Measurements from ENCODE around the gene FARSB.

The FARSB gene

GRCh38 chr2:222670191-222671038, 14.5 kb upstream of the FARSB start:
- in situ Hi-C loops (cut with HindIII; ENCODE audit: low pct_ligation_motif_present, low pct_unique_long_range_greater_than_20kb, low sequenced_read_pairs), result no loop called here
- DNase-seq, result no peak

- no peak for DNase-seq
- in situ Hi-C loops (cut with HindIII; ENCODE audit: low pct_ligation_motif_present, low pct_unique_long_range_greater_than_20kb, low sequenced_read_pairs), result no loop called here
Observed at GRCh38 chr2:222669353-222669752, 13.5 kb upstream of the FARSB start.

GRCh38 chr2:222668494-222669154, 12.7 kb upstream of the FARSB start:
- in situ Hi-C loops (cut with HindIII; ENCODE audit: low pct_ligation_motif_present, low pct_unique_long_range_greater_than_20kb, low sequenced_read_pairs), result no loop called here
- no peak for DNase-seq

- in situ Hi-C loops (cut with HindIII; ENCODE audit: low pct_ligation_motif_present, low pct_unique_long_range_greater_than_20kb, low sequenced_read_pairs), result no loop called here
- no peak for DNase-seq
Observed at GRCh38 chr2:222663479-222663878, 7.6 kb upstream of the FARSB start.

- in situ Hi-C loops (cut with HindIII; ENCODE audit: low pct_ligation_motif_present, low pct_unique_long_range_greater_than_20kb, low sequenced_read_pairs), result no loop called here
- DNase-seq, result no peak
Observed at GRCh38 chr2:222656526-222657446, 894 bp upstream of the FARSB start.

- in situ Hi-C loops (cut with HindIII; ENCODE audit: low pct_ligation_motif_present, low pct_unique_long_range_greater_than_20kb, low sequenced_read_pairs), result no loop called here
- no peak for DNase-seq
Observed at GRCh38 chr2:222653280-222653679, 2.6 kb downstream of the FARSB start.

- DNase-seq, result no peak
- in situ Hi-C loops (cut with HindIII; ENCODE audit: low pct_ligation_motif_present, low pct_unique_long_range_greater_than_20kb, low sequenced_read_pairs), result no loop called here
Observed at GRCh38 chr2:222652491-222653255, 3.2 kb downstream of the FARSB start.

- DNase-seq, result no peak
- in situ Hi-C loops (cut with HindIII; ENCODE audit: low pct_ligation_motif_present, low pct_unique_long_range_greater_than_20kb, low sequenced_read_pairs), result no loop called here
Observed at GRCh38 chr2:222651718-222652418, 4.0 kb downstream of the FARSB start.

GRCh38 chr2:222649801-222650200, 6.1 kb downstream of the FARSB start:
- in situ Hi-C loops (cut with HindIII; ENCODE audit: low pct_ligation_motif_present, low pct_unique_long_range_greater_than_20kb, low sequenced_read_pairs), result no loop called here
- DNase-seq, result no peak

- in situ Hi-C loops (cut with HindIII; ENCODE audit: low pct_ligation_motif_present, low pct_unique_long_range_greater_than_20kb, low sequenced_read_pairs), result no loop called here
Observed at GRCh38 chr2:222646008-222646407, 9.9 kb downstream of the FARSB start.

GRCh38 chr2:222643134-222643533, 12.8 kb downstream of the FARSB start:
- in situ Hi-C loops (cut with HindIII; ENCODE audit: low pct_ligation_motif_present, low pct_unique_long_range_greater_than_20kb, low sequenced_read_pairs), result no loop called here
- DNase-seq, result no peak

More at GRCh38 chr2:222646008-222646407, 9.9 kb downstream of the FARSB start:
- DNase-seq, result no peak

GRCh38 chr2:222641336-222641735, 14.6 kb downstream of the FARSB start:
- DNase-seq, result no peak
- in situ Hi-C loops (cut with HindIII; ENCODE audit: low pct_ligation_motif_present, low pct_unique_long_range_greater_than_20kb, low sequenced_read_pairs), result no loop called here

GRCh38 chr2:222637067-222637466, 18.8 kb downstream of the FARSB start:
- in situ Hi-C loops (cut with HindIII; ENCODE audit: low pct_ligation_motif_present, low pct_unique_long_range_greater_than_20kb, low sequenced_read_pairs), result no loop called here
- DNase-seq, result no peak

- in situ Hi-C loops (cut with HindIII; ENCODE audit: low pct_ligation_motif_present, low pct_unique_long_range_greater_than_20kb, low sequenced_read_pairs), result no loop called here
- DNase-seq, result no peak
Observed at GRCh38 chr2:222635295-222635694, 20.6 kb downstream of the FARSB start.

GRCh38 chr2:222627764-222628163, 28.1 kb downstream of the FARSB start:
- no peak for DNase-seq
- in situ Hi-C loops (cut with HindIII; ENCODE audit: low pct_ligation_motif_present, low pct_unique_long_range_greater_than_20kb, low sequenced_read_pairs), result no loop called here

- DNase-seq, result no peak
- in situ Hi-C loops (cut with HindIII; ENCODE audit: low pct_ligation_motif_present, low pct_unique_long_range_greater_than_20kb, low sequenced_read_pairs), result no loop called here
Observed at GRCh38 chr2:222623756-222624309, 32.1 kb downstream of the FARSB start.

GRCh38 chr2:222622910-222623309, 33.0 kb downstream of the FARSB start:
- in situ Hi-C loops (cut with HindIII; ENCODE audit: low pct_ligation_motif_present, low pct_unique_long_range_greater_than_20kb, low sequenced_read_pairs), result no loop called here
- no peak for DNase-seq

Data from ACHN (cell line).